Common myeloid progenitor, CD34-positive (primary cell): ENCODE results near the gene FANCC.

Experiments used
- CTCF ChIA-PET: fragments of 350-600 bp; sonication (Branson Sonifier 250); formaldehyde crosslinking; loops from one replicate; lab custom pipeline; 2021; ENCODE audit warnings: antibody characterized with exemption; lab: Charles Lee
- POLR2A ChIA-PET: fragments of 350-600 bp; sonication (Branson Sonifier 250); formaldehyde crosslinking; loops from one replicate; lab custom pipeline; 2021; ENCODE audit warnings: antibody characterized with exemption; lab: Charles Lee
- DNase-seq, 3 donors: peaks; one replicate each; pipeline versions ENCODE4 v3.0.0 to v3.0.0-alpha.2; 2013
- H3K27ac ChIP-seq, 2 experiments: 1 replicate in 1 of 2; 2 replicates in 1 of 2; pipeline ENCODE4 v1.7.0; 2013; ENCODE audit warnings: inconsistent platforms in 2 of 2, low read length in 2 of 2, mild to moderate bottlenecking in 2 of 2, low read depth in 1 of 2, moderate library complexity in 1 of 2; ENCODE audit not compliant: severe bottlenecking in 2 of 2, insufficient read depth in 1 of 2, poor library complexity in 1 of 2
- H3K27me3 ChIP-seq, 5 experiments: replicated peaks in 2 of 5; 1 replicate in 3 of 5; 2 replicates in 2 of 5; pipeline versions ENCODE4 v1.6.1 to v1.7.0; 2013; ENCODE audit warnings: low read length in 4 of 5, mild to moderate bottlenecking in 2 of 5, moderate library complexity in 2 of 5, inconsistent platforms in 1 of 5; ENCODE audit not compliant: insufficient read depth in 5 of 5, control insufficient read depth in 4 of 5
- H3K36me3 ChIP-seq, 4 experiments: 1 replicate in 2 of 4; 2 replicates in 2 of 4; pipeline versions ENCODE4 v1.6.1 to v1.7.0; 2013; ENCODE audit warnings: low read length in 3 of 4, control low read depth in 1 of 4, mild to moderate bottlenecking in 1 of 4; ENCODE audit not compliant: control insufficient read depth in 4 of 4, insufficient read depth in 4 of 4
- H3K4me1 ChIP-seq, 4 experiments: 1 replicate in 3 of 4; 2 replicates in 1 of 4; pipeline versions ENCODE4 v1.6.1 to v1.7.1; 2013; ENCODE audit warnings: low read length in 3 of 4, mild to moderate bottlenecking in 3 of 4, control low read depth in 1 of 4, inconsistent platforms in 1 of 4, moderate library complexity in 1 of 4; ENCODE audit not compliant: control insufficient read depth in 4 of 4, insufficient read depth in 4 of 4; ENCODE audit errors: control extremely low read depth in 1 of 4
- H3K4me3 ChIP-seq, 7 experiments: 1 replicate in 4 of 7; 2 replicates in 3 of 7; pipeline versions ENCODE4 v1.5.1 to v1.7.0; 2013; ENCODE audit warnings: mild to moderate bottlenecking in 7 of 7, low read length in 6 of 7, moderate library complexity in 6 of 7, inconsistent platforms in 2 of 7, low read depth in 2 of 7, control low read depth in 1 of 7; ENCODE audit not compliant: insufficient read depth in 4 of 7, control insufficient read depth in 1 of 7; ENCODE audit errors: extremely low read depth in 1 of 7
- H3K9me3 ChIP-seq, 5 experiments: 1 replicate in 4 of 5; 2 replicates in 1 of 5; pipeline versions ENCODE4 v1.6.1 to v1.7.1; 2013; ENCODE audit warnings: low read length in 4 of 5, mild to moderate bottlenecking in 2 of 5, inconsistent platforms in 1 of 5, low read depth in 1 of 5, moderate library complexity in 1 of 5; ENCODE audit not compliant: control insufficient read depth in 4 of 5, insufficient read depth in 2 of 5; ENCODE audit errors: control extremely low read depth in 1 of 5
- WGBS: methylation state at CpG from one replicate; pipeline ENCODE4 v1.1.5; 2013; ENCODE audit not compliant: insufficient coverage; 5-methylcytosine and 5-hydroxymethylcytosine counted together

FANCC gene

GRCh38 chr9:95099321-95100070, 218.0 kb downstream of the FANCC start:
- ChIA-PET POLR2A (no interaction called here), CTCF (no interaction called here)
- WGBS, result 96% methylated on average over 24 of the region's 24 CpGs
- no peaks in the 10 kb centered on the region for H3K9me3 ChIP-seq
- no peak for DNase-seq
- peaks cover 0 to 6% (median 2%) of the 10 kb centered on the region in 4 experiments for H3K36me3 ChIP-seq
- H3K27ac ChIP-seq, result no peak overlapping the region
- no peaks in the 10 kb centered on the region for H3K27me3 ChIP-seq
- no peak overlapping the region for H3K4me3 ChIP-seq
- peaks cover 0 to 18% (median 5%) of the 10 kb centered on the region in 4 experiments for H3K4me1 ChIP-seq

GRCh38 chr9:95098391-95098921, 219.1 kb downstream of the FANCC start:
- ChIA-PET CTCF (interaction anchor here (1.9 kb wide), 1 partner anchor 28 kb away, joined by 5 read pairs; no protein-coding TSS in a partner anchor), POLR2A (no interaction called here)
- Histone ChIP-seq H3K36me3 (peaks cover 0 to 6% (median under 1%) of the 10 kb centered on the region in 4 experiments), H3K4me3 (no peak overlapping the region), H3K27me3 (no peaks in the 10 kb centered on the region), H3K4me1 (peaks cover 0 to 29% (median 10%) of the 10 kb centered on the region in 4 experiments), H3K9me3 (no peaks in the 10 kb centered on the region), H3K27ac (no peak overlapping the region)
- 72% methylated on average over 12 of the region's 12 CpGs for WGBS
- no peak for DNase-seq

GRCh38 chr9:95097279-95097678, 220.2 kb downstream of the FANCC start:
- ChIA-PET CTCF (interaction anchor here (1.7 to 1.9 kb wide), 2 partner anchors 10 to 29 kb away, joined by 5 to 9 read pairs; no protein-coding TSS in a partner anchor), POLR2A (no interaction called here)
- Histone ChIP-seq H3K36me3 (peaks cover 0 to 6% (median under 1%) of the 10 kb centered on the region in 4 experiments), H3K9me3 (no peaks in the 10 kb centered on the region), H3K4me1 (peaks cover 0 to 40% (median 20%) of the 10 kb centered on the region in 4 experiments), H3K27me3 (no peaks in the 10 kb centered on the region), H3K4me3 (no peak overlapping the region), H3K27ac (no peak overlapping the region)
- no peak for DNase-seq
- 98% methylated on average over 5 of the region's 7 CpGs for WGBS

- Histone ChIP-seq H3K4me1 (peaks cover 0 to 45% (median 24%) of the 10 kb centered on the region in 4 experiments), H3K27me3 (no peaks in the 10 kb centered on the region), H3K4me3 (no peak overlapping the region), H3K9me3 (no peaks in the 10 kb centered on the region), H3K27ac (no peak overlapping the region), H3K36me3 (peaks cover 0 to 6% (median under 1%) of the 10 kb centered on the region in 4 experiments)
- ChIA-PET CTCF (interaction anchor here (1.7 kb wide), 1 partner anchor 10 kb away, joined by 9 read pairs; no protein-coding TSS in a partner anchor), POLR2A (no interaction called here)
- WGBS, result 91% methylated on average over 5 of the region's 6 CpGs
- no peak for DNase-seq
Observed at GRCh38 chr9:95096807-95097206, 220.7 kb downstream of the FANCC start.

- Histone ChIP-seq H3K36me3 (peaks cover 0 to 6% (median under 1%) of the 10 kb centered on the region in 4 experiments), H3K4me1 (peaks cover 0 to 49% (median 26%) of the 10 kb centered on the region in 4 experiments), H3K4me3 (no peak overlapping the region), H3K27ac (no peak overlapping the region), H3K9me3 (no peaks in the 10 kb centered on the region), H3K27me3 (no peaks in the 10 kb centered on the region)
- CTCF ChIA-PET, result interaction anchor here (1.2 to 1.7 kb wide), 2 partner anchors 9 to 31 kb away, joined by 3 to 9 read pairs; no protein-coding TSS in a partner anchor
- WGBS, result 96% methylated on average over 9 of the region's 12 CpGs
- POLR2A ChIA-PET, result no interaction called here
- no peak for DNase-seq
Observed at GRCh38 chr9:95096381-95096780, 221.1 kb downstream of the FANCC start.

- DNase-seq, result no peak
- H3K27me3 ChIP-seq, result no peaks in the 10 kb centered on the region
- ChIA-PET POLR2A (interaction anchor here (0.6 kb wide), 2 partner anchors 53 to 95 kb away, joined by 3 read pairs; no protein-coding TSS in a partner anchor), CTCF (interaction anchor here (0.8 to 1.7 kb wide), 3 partner anchors 9 to 30 kb away, joined by 3 to 9 read pairs (median 3); no protein-coding TSS in a partner anchor)
- no peak overlapping the region for H3K4me3 ChIP-seq
- WGBS, result 86% methylated on average over 19 of the region's 22 CpGs
- H3K36me3 ChIP-seq, result peaks cover 0 to 6% (median under 1%) of the 10 kb centered on the region in 4 experiments
- H3K4me1 ChIP-seq, result peaks cover 0 to 54% (median 26%) of the 10 kb centered on the region in 4 experiments
- no peak overlapping the region for H3K27ac ChIP-seq
- no peaks in the 10 kb centered on the region for H3K9me3 ChIP-seq
Observed at GRCh38 chr9:95095641-95096355, 221.7 kb downstream of the FANCC start.
